GM13977 (cell line): ENCODE measurements around the gene NR1H4.

Experiments used
- DNase-seq: peaks from one replicate; pipeline ENCODE4 v3.0.0; 2012; ENCODE audit warnings: low spot score
- CTCF ChIP-seq: IDR thresholded peaks from 2 replicates; pipeline ENCODE4 v1.5.1; 2012; ENCODE audit warnings: mild to moderate bottlenecking, control low read depth; ENCODE audit not compliant: insufficient read depth; ENCODE audit errors: extremely low read depth, missing control alignments
- in situ Hi-C: fragments of 300-500 bp; cut with MboI; formaldehyde crosslinking; loops from one replicate; pipeline ENCODE4 v1.12.0; 2022; ENCODE audit warnings: low sequenced_read_pairs, low pct_unique_long_range_greater_than_20kb, mixed read lengths, inconsistent platforms; ENCODE audit not compliant: unreplicated experiment

NR1H4 gene

GRCh38 chr12:100490056-100490455, 16.4 kb downstream of the NR1H4 start:
- TF ChIP-seq CTCF = no peak
- in situ Hi-C loops = no loop called here
- DNase-seq = no peak

GRCh38 chr12:100491104-100491503, 17.4 kb downstream of the NR1H4 start:
- in situ Hi-C loops = no loop called here
- no peak for DNase-seq
- TF ChIP-seq CTCF = no peak

GRCh38 chr12:100493396-100494012, 19.8 kb downstream of the NR1H4 start:
- no peak for TF ChIP-seq CTCF
- in situ Hi-C loops = no loop called here
- no peak for DNase-seq

- TF ChIP-seq CTCF = no peak
- in situ Hi-C loops = no loop called here
Measured at GRCh38 chr12:100494026-100494425, 20.4 kb downstream of the NR1H4 start.

GRCh38 chr12:100494538-100494937, 20.9 kb downstream of the NR1H4 start:
- no peak for DNase-seq
- in situ Hi-C loops = no loop called here
- no peak for TF ChIP-seq CTCF

More at GRCh38 chr12:100494026-100494425, 20.4 kb downstream of the NR1H4 start:
- DNase-seq = no peak

- no peak for DNase-seq
- in situ Hi-C loops = no loop called here
- no peak for TF ChIP-seq CTCF
Measured at GRCh38 chr12:100497105-100497795, 23.6 kb downstream of the NR1H4 start.
